Measurements from ENCODE around the gene SPX.
A peak's percentile ranks its signal among the peaks of the same experiment; 100 is the strongest.

SPX gene

GRCh38 chr12:21523148-21523547 lies 2.9 kb upstream of the SPX start:
- Mint-ChIP-seq H3K4me1 (no peaks in the 10 kb centered on the region), H3K9me3 (peaks cover 7 to 12% of the 10 kb centered on the region in 2 donors), H3K4me3 (no peak overlapping the region)

GRCh38 chr12:21526721-21527345 lies 737 bp downstream of the SPX start:
- ATAC-seq (no peak), DNase-seq (no peak)
- no peaks in the 10 kb centered on the region for H3K4me1 Mint-ChIP-seq
- peak overlapping the region; percentile 30 to 81 for H3K4me3 Mint-ChIP-seq
- H3K9me3 Mint-ChIP-seq: peaks cover 7 to 12% of the 10 kb centered on the region in 2 donors
- H3K27me3 Mint-ChIP-seq: peaks cover 35% of the 10 kb centered on the region
- peak overlapping the region in 1 of 2 donors; percentile 62 for H3K27ac Mint-ChIP-seq

More at GRCh38 chr12:21523148-21523547, 2.9 kb upstream of the SPX start:
- ATAC-seq (no peak), DNase-seq (no peak)
- Mint-ChIP-seq H3K27ac (no peak overlapping the region), H3K27me3 (peaks cover 7% of the 10 kb centered on the region)

DNA sequence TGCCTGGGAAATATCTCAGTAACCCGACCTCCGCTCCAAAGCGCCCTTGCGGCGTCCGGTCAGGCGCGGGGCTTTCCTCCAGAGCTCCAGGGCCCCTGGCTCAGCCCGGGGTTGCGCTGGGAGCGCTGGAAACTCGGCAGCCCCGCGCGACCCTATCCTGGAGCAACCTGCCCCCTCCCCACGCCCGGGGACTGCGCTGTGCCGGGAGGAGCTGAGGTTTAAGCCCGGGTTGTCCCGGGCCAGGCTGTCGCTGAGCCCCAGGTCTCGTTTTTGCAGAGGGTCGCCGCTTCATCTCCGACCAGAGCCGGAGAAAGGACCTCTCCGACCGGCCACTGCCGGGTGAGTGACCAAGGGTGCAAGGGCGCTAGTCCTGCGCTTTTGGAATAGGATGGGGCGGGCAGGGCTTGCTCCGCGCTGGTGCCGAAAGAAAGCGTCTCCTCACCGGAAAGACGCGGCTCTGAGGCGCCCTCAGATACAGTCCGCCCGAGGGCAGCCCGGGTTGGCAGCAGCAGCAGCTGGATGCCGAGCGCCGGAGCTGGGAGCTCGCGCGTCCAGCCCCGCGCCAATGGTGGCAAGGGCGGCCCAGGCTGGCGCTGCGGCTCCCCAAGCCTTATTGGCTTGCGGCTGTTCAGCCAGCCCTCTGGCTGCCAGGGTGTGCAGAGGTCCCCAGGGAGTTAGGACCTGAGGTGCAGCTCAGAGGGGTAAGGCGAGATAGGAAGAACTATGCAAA lies 1.5 kb downstream of the SPX start:
- Mint-ChIP-seq H3K27me3 (peaks cover 35% of the 10 kb centered on the region), H3K27ac (peak overlapping the region in 1 of 2 donors; percentile 21), H3K4me3 (peak overlapping the region; percentile 81 to 87), H3K4me1 (no peaks in the 10 kb centered on the region), H3K9me3 (peaks cover 7 to 12% of the 10 kb centered on the region in 2 donors)
- ATAC-seq (peak; percentile 97), DNase-seq (peak; percentile 69 to 72)

DNA sequence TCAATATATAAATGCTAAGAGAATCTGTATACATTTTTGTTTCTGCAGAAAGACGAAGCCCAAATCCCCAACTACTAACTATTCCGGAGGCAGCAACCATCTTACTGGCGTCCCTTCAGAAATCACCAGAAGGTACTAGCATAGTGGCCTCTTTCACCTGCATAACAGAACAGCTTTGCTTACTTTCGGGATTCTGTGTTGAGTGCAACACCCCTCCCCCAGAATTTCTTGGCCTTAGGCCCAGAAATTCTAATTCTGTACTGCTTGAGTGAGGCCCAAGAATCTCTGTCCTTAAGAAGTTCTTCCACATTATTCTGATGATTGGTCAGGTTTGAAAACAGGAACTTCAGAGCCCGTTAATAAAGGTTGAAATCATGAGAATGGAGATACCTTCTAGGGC lies 2.9 kb downstream of the SPX start:
- no peak for DNase-seq
- Mint-ChIP-seq H3K9me3 (peaks cover 7 to 12% of the 10 kb centered on the region in 2 donors), H3K4me1 (no peaks in the 10 kb centered on the region), H3K4me3 (peak overlapping the region in 1 of 2 donors; percentile 81), H3K27ac (no peak overlapping the region), H3K27me3 (peaks cover 45% of the 10 kb centered on the region)
- ATAC-seq: no peak

DNA sequence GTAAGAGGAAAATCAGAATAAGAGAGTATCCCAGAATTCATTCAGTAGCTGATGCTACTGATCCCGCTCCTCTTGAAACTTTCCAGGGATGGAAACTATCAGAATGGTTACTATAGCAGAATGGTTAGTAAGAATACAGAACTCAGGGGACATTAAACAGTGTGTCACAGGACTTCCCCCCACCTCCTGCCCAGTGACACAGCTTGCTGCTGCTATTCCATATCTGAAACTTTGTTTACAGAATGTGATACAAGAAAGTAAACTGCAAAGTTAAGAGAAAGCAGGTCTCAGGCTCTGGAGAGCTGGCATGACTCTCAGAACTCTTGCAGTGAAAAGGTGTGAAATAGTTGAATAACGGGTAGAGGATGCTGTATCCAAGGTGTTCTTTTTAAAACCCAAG lies 3.4 kb downstream of the SPX start:
- Mint-ChIP-seq H3K4me1 (no peaks in the 10 kb centered on the region), H3K27ac (no peak overlapping the region), H3K4me3 (no peak overlapping the region), H3K27me3 (peaks cover 45% of the 10 kb centered on the region), H3K9me3 (peaks cover 7 to 9% of the 10 kb centered on the region in 2 donors)
- DNase-seq: no peak
- ATAC-seq: no peak

GRCh38 chr12:21538061-21538653 lies 12.1 kb downstream of the SPX start:
- DNase-seq (no peak), ATAC-seq (no peak)
- peaks cover 11% of the 10 kb centered on the region for H3K27me3 Mint-ChIP-seq
- no peaks in the 10 kb centered on the region for H3K9me3 Mint-ChIP-seq
- H3K27ac Mint-ChIP-seq: no peak overlapping the region
- H3K4me1 Mint-ChIP-seq: no peaks in the 10 kb centered on the region
- no peak overlapping the region for H3K4me3 Mint-ChIP-seq

DNA sequence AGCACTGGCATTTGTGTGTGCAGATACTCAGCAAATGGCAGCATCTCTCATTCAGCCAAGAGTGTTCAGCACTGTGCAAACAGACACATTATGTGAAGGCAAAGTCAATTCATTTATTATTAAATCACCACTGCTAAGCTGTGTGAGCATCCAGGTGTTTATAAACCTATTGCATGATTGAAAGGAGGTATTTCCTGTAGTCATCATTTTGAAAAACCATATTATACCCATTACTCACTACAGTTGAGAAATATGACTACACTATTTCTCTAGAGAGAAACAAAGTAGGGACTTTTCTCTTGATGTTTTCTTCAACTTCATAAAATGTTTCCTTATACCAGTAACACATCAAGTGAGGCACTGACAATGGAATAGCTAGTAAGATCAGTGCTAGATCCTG lies 13.7 kb downstream of the SPX start:
- H3K4me3 Mint-ChIP-seq: no peak overlapping the region
- ATAC-seq (peak; percentile 74), DNase-seq (no peak)
- H3K9me3 Mint-ChIP-seq: no peaks in the 10 kb centered on the region
- H3K4me1 Mint-ChIP-seq: no peaks in the 10 kb centered on the region
- peaks cover 7% of the 10 kb centered on the region for H3K27me3 Mint-ChIP-seq
- no peak overlapping the region for H3K27ac Mint-ChIP-seq

GRCh38 chr12:21541773-21542172 lies 15.7 kb downstream of the SPX start:
- H3K27me3 Mint-ChIP-seq: peaks cover 4% of the 10 kb centered on the region
- ATAC-seq: no peak

GRCh38 chr12:21542403-21542802 lies 16.3 kb downstream of the SPX start:
- Mint-ChIP-seq H3K4me1 (peaks cover 3% of the 10 kb centered on the region), H3K27ac (no peak overlapping the region), H3K4me3 (no peak overlapping the region), H3K9me3 (no peaks in the 10 kb centered on the region), H3K27me3 (no peaks in the 10 kb centered on the region)
- peak; percentile 39 for ATAC-seq
- no peak for DNase-seq

More at GRCh38 chr12:21541773-21542172, 15.7 kb downstream of the SPX start:
- no peak for DNase-seq
- peak overlapping the region in 1 of 2 donors; percentile 89 for H3K27ac Mint-ChIP-seq
- no peaks in the 10 kb centered on the region for H3K9me3 Mint-ChIP-seq
- no peaks in the 10 kb centered on the region for H3K4me1 Mint-ChIP-seq
- H3K4me3 Mint-ChIP-seq: no peak overlapping the region

GRCh38 chr12:21543151-21543550 lies 17.1 kb downstream of the SPX start:
- Mint-ChIP-seq H3K9me3 (no peaks in the 10 kb centered on the region), H3K27me3 (no peaks in the 10 kb centered on the region), H3K4me3 (no peak overlapping the region), H3K27ac (no peak overlapping the region), H3K4me1 (peaks cover 7% of the 10 kb centered on the region)
- ATAC-seq (no peak), DNase-seq (no peak)

DNA sequence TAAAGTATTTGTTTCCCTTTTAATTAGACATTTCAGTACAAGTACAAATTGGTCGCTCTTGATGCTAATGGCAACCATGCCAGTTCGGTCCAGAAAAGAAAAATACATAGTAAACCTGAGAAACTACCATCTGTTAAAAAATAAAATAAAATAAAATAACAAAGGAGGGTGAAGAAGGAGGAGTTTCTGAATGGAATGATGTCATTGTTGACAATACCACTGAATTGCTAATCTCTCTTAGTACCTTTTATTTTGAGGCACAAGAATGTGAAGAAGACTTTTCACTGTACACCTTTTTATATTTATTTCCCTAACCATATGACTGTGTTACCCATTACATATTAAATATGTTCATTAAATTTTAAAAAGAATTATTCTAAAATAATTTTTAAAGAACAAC lies 19.5 kb downstream of the SPX start:
- no peaks in the 10 kb centered on the region for H3K9me3 Mint-ChIP-seq
- H3K4me1 Mint-ChIP-seq: peaks cover 7% of the 10 kb centered on the region
- H3K27ac Mint-ChIP-seq: no peak overlapping the region
- no peak for DNase-seq
- no peaks in the 10 kb centered on the region for H3K27me3 Mint-ChIP-seq
- ATAC-seq: no peak
- H3K4me3 Mint-ChIP-seq: no peak overlapping the region

DNA sequence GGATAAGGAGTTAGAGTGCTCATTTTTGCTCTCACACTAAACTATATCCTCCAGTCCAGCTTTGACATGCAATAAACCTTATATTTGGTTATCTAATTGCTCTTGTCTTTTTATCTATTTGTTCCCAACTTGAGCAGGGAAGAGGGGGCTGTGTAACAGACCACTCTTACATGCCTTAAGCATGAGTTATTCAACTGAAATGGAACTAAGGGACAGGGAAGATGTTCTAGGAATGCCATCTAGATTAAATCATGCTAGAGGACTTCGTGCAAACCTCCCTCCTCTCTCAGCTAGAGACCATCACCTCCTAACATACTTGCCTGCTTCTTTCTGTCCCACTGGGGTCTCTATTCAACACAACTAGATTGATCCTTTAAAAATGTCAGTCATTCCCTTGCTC lies 20.6 kb downstream of the SPX start:
- H3K4me3 Mint-ChIP-seq: no peak overlapping the region
- no peak for ATAC-seq
- H3K27ac Mint-ChIP-seq: peak overlapping the region in 1 of 2 donors; percentile 13
- peaks cover 7% of the 10 kb centered on the region for H3K4me1 Mint-ChIP-seq
- no peaks in the 10 kb centered on the region for H3K27me3 Mint-ChIP-seq
- H3K9me3 Mint-ChIP-seq: no peaks in the 10 kb centered on the region
- DNase-seq: no peak

DNA sequence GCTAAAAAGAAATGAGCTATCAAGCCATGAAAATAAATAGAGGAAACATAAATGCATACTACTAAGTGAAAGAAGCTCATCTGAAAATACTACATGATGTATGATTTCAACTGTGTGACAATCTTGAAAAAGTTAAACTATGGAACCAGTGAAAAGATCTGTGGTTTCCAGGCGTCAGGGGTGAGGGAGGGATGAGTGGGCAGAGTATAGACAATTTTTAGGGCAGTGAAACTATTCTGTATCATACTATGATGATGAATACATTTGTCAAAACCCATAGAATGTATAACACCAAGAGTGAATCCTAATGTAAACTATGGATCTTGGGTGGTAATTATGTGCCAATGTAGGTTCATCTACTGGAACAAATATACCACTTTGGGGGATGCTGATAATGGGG lies 21.3 kb downstream of the SPX start:
- DNase-seq (no peak), ATAC-seq (peak; percentile 73)
- Mint-ChIP-seq H3K4me1 (peaks cover 7% of the 10 kb centered on the region), H3K27me3 (no peaks in the 10 kb centered on the region), H3K4me3 (no peak overlapping the region), H3K9me3 (no peaks in the 10 kb centered on the region), H3K27ac (peak overlapping the region in 1 of 2 donors; percentile 35)

DNA sequence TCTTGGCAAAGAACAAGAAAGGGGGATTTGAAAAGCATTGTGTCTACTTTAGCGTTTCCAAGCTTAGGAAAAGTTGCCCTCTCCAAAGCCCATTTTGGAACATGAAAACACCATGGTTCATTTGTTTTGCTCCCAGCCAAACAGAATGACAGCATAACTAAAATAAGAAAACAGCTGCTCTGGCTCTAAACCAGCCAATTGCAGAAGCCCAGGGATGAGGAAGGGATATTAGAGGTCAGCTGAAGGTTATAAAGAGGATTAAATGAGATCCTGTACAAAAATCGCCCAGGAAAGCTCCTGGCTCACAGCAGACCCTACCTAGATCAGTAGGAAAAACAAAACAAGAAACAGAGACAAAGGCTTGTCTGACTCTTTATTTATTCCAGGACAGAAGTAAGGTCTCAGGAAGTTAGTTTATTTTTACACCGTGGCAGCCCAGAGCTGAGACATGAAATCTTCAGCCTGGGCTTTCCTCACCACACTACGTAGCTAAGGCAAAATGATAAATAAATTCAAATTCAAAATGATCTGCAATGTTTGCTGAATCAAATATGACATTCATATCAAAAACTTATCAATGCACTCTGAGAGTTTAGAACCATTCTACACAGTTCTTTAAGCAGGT lies 25.9 kb downstream of the SPX start:
- Mint-ChIP-seq H3K9me3 (no peaks in the 10 kb centered on the region), H3K27me3 (no peaks in the 10 kb centered on the region), H3K4me1 (peaks cover 7% of the 10 kb centered on the region), H3K4me3 (no peak overlapping the region), H3K27ac (no peak overlapping the region)
- ATAC-seq (no peak), DNase-seq (no peak)

DNA sequence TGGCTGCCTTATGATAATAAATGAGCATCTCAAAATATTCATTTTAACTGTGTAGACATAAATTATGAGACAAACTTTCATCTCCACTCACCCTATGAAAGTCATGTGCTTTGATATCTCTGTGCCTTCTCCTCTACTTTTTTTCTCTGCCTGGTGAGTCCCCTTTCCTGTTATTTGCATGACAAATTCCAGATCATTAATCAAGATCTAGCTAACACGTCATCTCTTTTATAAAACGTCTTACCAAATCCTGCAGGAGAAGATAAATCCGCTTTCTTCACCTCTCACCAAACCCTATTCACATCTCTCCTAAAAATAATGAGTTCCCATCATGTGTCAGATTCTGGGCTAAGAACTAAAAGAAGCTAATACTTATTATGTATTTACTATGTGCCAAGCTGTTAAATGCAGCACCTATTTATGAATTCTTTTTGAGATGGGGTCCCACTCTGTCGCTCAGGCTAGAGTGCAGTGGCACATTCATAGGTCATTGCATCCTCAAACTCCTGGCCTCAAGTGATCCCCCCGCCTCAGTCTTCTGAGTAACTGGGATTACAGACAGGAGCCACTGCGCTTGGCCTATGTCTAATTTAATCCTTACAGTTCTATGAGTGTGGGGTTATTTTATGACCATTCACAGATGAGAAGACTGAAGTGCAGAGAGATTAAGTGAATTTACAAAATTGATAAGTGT lies 26.7 kb downstream of the SPX start:
- ATAC-seq (no peak), DNase-seq (no peak)
- no peaks in the 10 kb centered on the region for H3K9me3 Mint-ChIP-seq
- no peak overlapping the region for H3K27ac Mint-ChIP-seq
- no peak overlapping the region for H3K4me3 Mint-ChIP-seq
- no peaks in the 10 kb centered on the region for H3K4me1 Mint-ChIP-seq
- no peaks in the 10 kb centered on the region for H3K27me3 Mint-ChIP-seq
